ENCODE data around the gene KTN1. TPM values are rescaled to one million over a fixed set of nuclear protein-coding genes. Genes with fewer than 3 reads are reported as not detected.

The KTN1 gene
- total RNA-seq, 1 donor from 2014 or later, result 138 TPM

- no peak overlapping the region for H3K4me3 Mint-ChIP-seq (ENCODE audit: unreplicated experiment)
- H3K27me3 Mint-ChIP-seq (ENCODE audit: unreplicated experiment), result no peaks in the 10 kb centered on the region
- no peaks in the 10 kb centered on the region for H3K9me3 Mint-ChIP-seq (ENCODE audit: unreplicated experiment)
- H3K4me1 Mint-ChIP-seq (ENCODE audit: unreplicated experiment), result peaks cover 24% of the 10 kb centered on the region
- TF ChIP-seq, protein P1, sequence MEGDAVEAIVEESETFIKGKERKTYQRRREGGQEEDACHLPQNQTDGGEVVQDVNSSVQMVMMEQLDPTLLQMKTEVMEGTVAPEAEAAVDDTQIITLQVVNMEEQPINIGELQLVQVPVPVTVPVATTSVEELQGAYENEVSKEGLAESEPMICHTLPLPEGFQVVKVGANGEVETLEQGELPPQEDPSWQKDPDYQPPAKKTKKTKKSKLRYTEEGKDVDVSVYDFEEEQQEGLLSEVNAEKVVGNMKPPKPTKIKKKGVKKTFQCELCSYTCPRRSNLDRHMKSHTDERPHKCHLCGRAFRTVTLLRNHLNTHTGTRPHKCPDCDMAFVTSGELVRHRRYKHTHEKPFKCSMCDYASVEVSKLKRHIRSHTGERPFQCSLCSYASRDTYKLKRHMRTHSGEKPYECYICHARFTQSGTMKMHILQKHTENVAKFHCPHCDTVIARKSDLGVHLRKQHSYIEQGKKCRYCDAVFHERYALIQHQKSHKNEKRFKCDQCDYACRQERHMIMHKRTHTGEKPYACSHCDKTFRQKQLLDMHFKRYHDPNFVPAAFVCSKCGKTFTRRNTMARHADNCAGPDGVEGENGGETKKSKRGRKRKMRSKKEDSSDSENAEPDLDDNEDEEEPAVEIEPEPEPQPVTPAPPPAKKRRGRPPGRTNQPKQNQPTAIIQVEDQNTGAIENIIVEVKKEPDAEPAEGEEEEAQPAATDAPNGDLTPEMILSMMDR (IDR thresholded peaks at IDR 0.05), result no peak
- DNase-seq (ENCODE audit: extremely low spot score, unreplicated experiment), result no peak
- no peak overlapping the region for H3K27ac Mint-ChIP-seq (ENCODE audit: unreplicated experiment)
- peaks cover 37% of the 10 kb centered on the region for H3K36me3 Mint-ChIP-seq (ENCODE audit: unreplicated experiment)
These were observed 48.4 kb downstream of the KTN1 start for GRCh38 chr14:55628426-55628825.

GRCh38 chr14:55638665-55639064 is 58.7 kb downstream of the KTN1 start:
- TF ChIP-seq, protein P1 (IDR thresholded peaks at IDR 0.05), result no peak
- no peak overlapping the region for H3K4me3 Mint-ChIP-seq (ENCODE audit: unreplicated experiment)
- no peaks in the 10 kb centered on the region for H3K27me3 Mint-ChIP-seq (ENCODE audit: unreplicated experiment)
- no peaks in the 10 kb centered on the region for H3K4me1 Mint-ChIP-seq (ENCODE audit: unreplicated experiment)
- DNase-seq (ENCODE audit: extremely low spot score, unreplicated experiment), result no peak
- peaks cover 66% of the 10 kb centered on the region for H3K36me3 Mint-ChIP-seq (ENCODE audit: unreplicated experiment)
- H3K27ac Mint-ChIP-seq (ENCODE audit: unreplicated experiment), result no peak overlapping the region
- H3K9me3 Mint-ChIP-seq (ENCODE audit: unreplicated experiment), result no peaks in the 10 kb centered on the region

- Mint-ChIP-seq H3K27me3 (ENCODE audit: unreplicated experiment) (no peaks in the 10 kb centered on the region), H3K9me3 (ENCODE audit: unreplicated experiment) (no peaks in the 10 kb centered on the region), H3K4me1 (ENCODE audit: unreplicated experiment) (no peaks in the 10 kb centered on the region), H3K27ac (ENCODE audit: unreplicated experiment) (no peak overlapping the region), H3K4me3 (ENCODE audit: unreplicated experiment) (no peak overlapping the region), H3K36me3 (ENCODE audit: unreplicated experiment) (peaks cover 65% of the 10 kb centered on the region)
- TF ChIP-seq, protein P1 (IDR thresholded peaks at IDR 0.05), result no peak
- DNase-seq (ENCODE audit: extremely low spot score, unreplicated experiment), result no peak
These were observed 61.3 kb downstream of the KTN1 start for GRCh38 chr14:55641290-55641689.

DNA sequence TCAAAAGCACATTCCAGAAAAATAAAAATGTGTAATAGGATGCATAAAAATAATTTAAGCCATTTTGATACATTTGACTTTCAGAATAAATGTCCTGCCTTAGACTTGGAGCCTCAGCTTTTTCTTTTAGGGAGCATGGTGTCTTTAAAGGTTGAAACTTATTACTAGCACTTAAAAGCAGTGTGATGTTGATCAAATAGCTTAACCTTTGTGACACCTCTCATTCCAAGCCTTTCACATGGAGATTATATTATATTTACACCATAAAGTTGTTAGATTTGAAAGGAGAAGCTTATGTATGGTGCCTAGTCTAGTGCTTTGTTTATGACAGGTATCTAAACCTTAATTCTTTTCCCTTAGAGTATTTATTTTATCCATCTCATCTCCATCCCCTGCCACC is 61.9 kb downstream of the KTN1 start:
- Mint-ChIP-seq H3K9me3 (ENCODE audit: unreplicated experiment) (no peaks in the 10 kb centered on the region), H3K36me3 (ENCODE audit: unreplicated experiment) (peaks cover 64% of the 10 kb centered on the region), H3K4me1 (ENCODE audit: unreplicated experiment) (no peaks in the 10 kb centered on the region), H3K27me3 (ENCODE audit: unreplicated experiment) (no peaks in the 10 kb centered on the region), H3K27ac (ENCODE audit: unreplicated experiment) (no peak overlapping the region), H3K4me3 (ENCODE audit: unreplicated experiment) (no peak overlapping the region)
- TF ChIP-seq, protein P1 (IDR thresholded peaks at IDR 0.05), result no peak
- DNase-seq (ENCODE audit: extremely low spot score, unreplicated experiment), result no peak

DNA sequence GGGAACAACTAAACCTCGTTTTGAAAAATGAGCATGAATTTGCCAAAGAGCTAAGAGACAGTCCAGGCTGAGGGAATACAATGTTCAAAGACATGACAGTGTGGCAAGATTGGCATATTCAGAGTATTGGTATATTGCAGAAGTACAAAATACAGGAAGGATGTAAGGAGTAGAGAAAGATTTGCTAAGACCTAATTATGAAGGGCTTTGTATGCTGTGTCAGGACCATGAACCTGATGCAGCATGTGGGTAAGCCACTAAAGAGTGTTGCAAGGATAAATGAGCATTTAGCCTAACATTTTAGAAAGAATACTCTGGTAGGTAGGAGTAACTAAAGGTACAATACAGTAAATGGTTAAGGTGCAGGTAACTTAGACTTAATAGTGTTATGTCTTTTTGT is 65.1 kb downstream of the KTN1 start:
- no peaks in the 10 kb centered on the region for H3K9me3 Mint-ChIP-seq (ENCODE audit: unreplicated experiment)
- no peak overlapping the region for H3K4me3 Mint-ChIP-seq (ENCODE audit: unreplicated experiment)
- H3K27me3 Mint-ChIP-seq (ENCODE audit: unreplicated experiment), result no peaks in the 10 kb centered on the region
- no peak for DNase-seq (ENCODE audit: extremely low spot score, unreplicated experiment)
- TF ChIP-seq, protein P1 (IDR thresholded peaks at IDR 0.05), result no peak
- no peaks in the 10 kb centered on the region for H3K4me1 Mint-ChIP-seq (ENCODE audit: unreplicated experiment)
- H3K27ac Mint-ChIP-seq (ENCODE audit: unreplicated experiment), result no peak overlapping the region
- peaks cover 59% of the 10 kb centered on the region for H3K36me3 Mint-ChIP-seq (ENCODE audit: unreplicated experiment)
